Hepatocyte (in vitro differentiated cells): Measurements from ENCODE around the gene HK2. TPM values are rescaled to one million over a fixed set of nuclear protein-coding genes. Genes with fewer than 3 reads are reported as not detected.

Experiments used
- DNase-seq: peaks from one replicate; pipeline ENCODE4 v3.0.0-alpha.2; 2016; ENCODE audit warnings: low spot score
- H2AFZ ChIP-seq: fragments of 200-600 bp; sonication (generic); 2 replicates; pipeline ENCODE4 v1.6.0; 2016; ENCODE audit warnings: antibody characterized with exemption, mild to moderate bottlenecking
- H3K27ac ChIP-seq: fragments of 200-600 bp; sonication (generic); 2 replicates; pipeline ENCODE4 v1.5.1; 2016; ENCODE audit warnings: mild to moderate bottlenecking
- H3K27me3 ChIP-seq: fragments of 200-600 bp; sonication (generic); 2 replicates; pipeline ENCODE4 v1.6.1; 2016
- H3K36me3 ChIP-seq: fragments of 200-600 bp; sonication (generic); replicated peaks from 2 replicates; pipeline ENCODE4 v1.5.1; 2016; ENCODE audit warnings: low read depth; ENCODE audit not compliant: insufficient read depth
- H3K4me1 ChIP-seq: fragments of 200-600 bp; sonication (generic); 2 replicates; pipeline ENCODE4 v1.5.1; 2016; ENCODE audit warnings: mild to moderate bottlenecking, moderate library complexity; ENCODE audit not compliant: insufficient read depth
- H3K4me2 ChIP-seq: fragments of 200-600 bp; sonication (generic); 2 replicates; pipeline ENCODE4 v1.6.0; 2016
- H3K4me3 ChIP-seq: fragments of 200-600 bp; sonication (generic); 2 replicates; pipeline ENCODE4 v1.5.1; 2016; ENCODE audit warnings: mild to moderate bottlenecking
- H3K79me2 ChIP-seq: fragments of 200-600 bp; sonication (generic); 2 replicates; pipeline ENCODE4 v1.6.0; 2017; ENCODE audit warnings: mild to moderate bottlenecking
- H3K9me2 ChIP-seq: fragments of 200-600 bp; sonication (generic); replicated peaks from 2 replicates; pipeline ENCODE4 v1.6.0; 2017; ENCODE audit warnings: mild to moderate bottlenecking; ENCODE audit not compliant: insufficient read depth
- H3K9me3 ChIP-seq: fragments of 200-600 bp; sonication (generic); 2 replicates; pipeline ENCODE4 v1.5.1; 2016; ENCODE audit warnings: low read depth, mild to moderate bottlenecking
- H4K20me1 ChIP-seq: fragments of 200-600 bp; sonication (generic); 2 replicates; pipeline ENCODE4 v1.6.0; 2016; ENCODE audit warnings: mild to moderate bottlenecking; ENCODE audit not compliant: insufficient read depth, poor library complexity, severe bottlenecking
- CTCF ChIP-seq: fragments of 200-600 bp; sonication (generic); IDR thresholded peaks from 2 replicates; pipeline ENCODE4 v1.5.1; 2016; ENCODE audit warnings: antibody characterized with exemption, mild to moderate bottlenecking; ENCODE audit not compliant: poor library complexity
- EZH2 ChIP-seq: fragments of 200-600 bp; sonication (generic); IDR thresholded peaks from 2 replicates; pipeline ENCODE4 v1.6.1; 2016; ENCODE audit warnings: antibody characterized with exemption, mild to moderate bottlenecking, borderline replicate concordance
- EZH2phosphoT487 ChIP-seq: fragments of 200-600 bp; sonication (generic); IDR thresholded peaks from one replicate; pipeline ENCODE4 v1.6.1; 2018; ENCODE audit warnings: antibody characterized with exemption, mild to moderate bottlenecking, low read depth, moderate library complexity; ENCODE audit not compliant: unreplicated experiment, severe bottlenecking
- WGBS: methylation state at CpG from one replicate; pipeline ENCODE4 v1.1.6; 2016; ENCODE audit warnings: low lambda C conversion rate; ENCODE audit errors: missing lambda C conversion rate; 5-methylcytosine and 5-hydroxymethylcytosine counted together
- polyA plus RNA-seq: library from polyadenylated mRNA; unstranded; fragments of >200 nt; fragmentation: Nextera tagmentation; extraction: Ambion mirVana; gene quantifications from 2 replicates; pipeline ENCODE4 v1.2.1, GENCODE V29; 2016
- total RNA-seq: library from RNA; depleted of rRNA; stranded (reverse); fragments of >200 nt; gene quantifications from 2 replicates; pipeline ENCODE4 v1.2.3, GENCODE V29; 2014

Gene HK2
- total and polyA plus RNA-seq, 2 experiments from 2014 or later, result 25.4 to 25.6 TPM

- no peaks in the 10 kb centered on the region for H3K9me2 ChIP-seq
- DNase-seq, result no peak
- TF ChIP-seq EZH2phosphoT487 (no peak), CTCF (no peak), EZH2 (no peak)
- no peak overlapping the region for H3K4me2 ChIP-seq
- no peaks in the 10 kb centered on the region for H3K27me3 ChIP-seq
- H4K20me1 ChIP-seq, result no peaks in the 10 kb centered on the region
- H3K27ac ChIP-seq, result no peak overlapping the region
- 90% methylated on average over 5 of the region's 5 CpGs for WGBS
- H3K4me3 ChIP-seq, result no peak overlapping the region
- no peaks in the 10 kb centered on the region for H3K36me3 ChIP-seq
- no peak overlapping the region for H2AFZ ChIP-seq
- H3K79me2 ChIP-seq, result no peaks in the 10 kb centered on the region
- no peaks in the 10 kb centered on the region for H3K9me3 ChIP-seq
- no peaks in the 10 kb centered on the region for H3K4me1 ChIP-seq
Measured at GRCh38 chr2:74806355-74806839, 27.5 kb upstream of the HK2 start.

GRCh38 chr2:74806920-74807319, 27.0 kb upstream of the HK2 start:
- no peaks in the 10 kb centered on the region for H4K20me1 ChIP-seq
- WGBS, result 95% methylated on average over 6 of the region's 6 CpGs
- no peaks in the 10 kb centered on the region for H3K27me3 ChIP-seq
- no peaks in the 10 kb centered on the region for H3K9me2 ChIP-seq
- no peak overlapping the region for H3K4me3 ChIP-seq
- H3K27ac ChIP-seq, result no peak overlapping the region
- no peak overlapping the region for H3K4me2 ChIP-seq
- H2AFZ ChIP-seq, result no peak overlapping the region
- no peaks in the 10 kb centered on the region for H3K4me1 ChIP-seq
- TF ChIP-seq EZH2phosphoT487, result no peak
- TF ChIP-seq EZH2, result no peak
- no peak for TF ChIP-seq CTCF
- no peaks in the 10 kb centered on the region for H3K9me3 ChIP-seq
- no peaks in the 10 kb centered on the region for H3K79me2 ChIP-seq
- H3K36me3 ChIP-seq, result no peaks in the 10 kb centered on the region
- DNase-seq, result no peak

GRCh38 chr2:74812787-74813590, 20.9 kb upstream of the HK2 start:
- Histone ChIP-seq H3K27me3 (no peaks in the 10 kb centered on the region), H3K9me2 (no peaks in the 10 kb centered on the region), H3K4me1 (peaks cover 14% of the 10 kb centered on the region), H3K4me2 (peak overlapping the region; percentile 24), H4K20me1 (no peaks in the 10 kb centered on the region), H2AFZ (no peak overlapping the region), H3K79me2 (no peaks in the 10 kb centered on the region), H3K27ac (no peak overlapping the region), H3K4me3 (no peak overlapping the region), H3K9me3 (no peaks in the 10 kb centered on the region), H3K36me3 (no peaks in the 10 kb centered on the region)
- TF ChIP-seq EZH2phosphoT487 (no peak), CTCF (no peak), EZH2 (no peak)
- 42% methylated on average over 7 of the region's 7 CpGs for WGBS
- DNase-seq, result no peak
